GM12874 (cell line): ENCODE results near the gene C2orf49.

Experiments
- CTCF ChIP-seq: IDR thresholded peaks from 2 replicates; pipeline ENCODE4 v1.5.1; 2011; ENCODE audit warnings: low read depth, mild to moderate bottlenecking, control low read depth, low read length, moderate library complexity; ENCODE audit not compliant: insufficient read depth

C2orf49 gene

GRCh38 chr2:105381101-105381668, 43.8 kb downstream of the C2orf49 start:
- no peak for TF ChIP-seq CTCF

- TF ChIP-seq CTCF: no peak
These were observed 44.8 kb downstream of the C2orf49 start for GRCh38 chr2:105382177-105382576.

- no peak for TF ChIP-seq CTCF
These were observed 46.3 kb downstream of the C2orf49 start for GRCh38 chr2:105383432-105384166.

- TF ChIP-seq CTCF: no peak
These were observed 46.9 kb downstream of the C2orf49 start for GRCh38 chr2:105384216-105384615.

- TF ChIP-seq CTCF: no peak
These were observed 47.5 kb downstream of the C2orf49 start for GRCh38 chr2:105384861-105385260.

GRCh38 chr2:105385731-105386540, 48.6 kb downstream of the C2orf49 start:
- no peak for TF ChIP-seq CTCF

GRCh38 chr2:105387225-105387624, 49.9 kb downstream of the C2orf49 start:
- TF ChIP-seq CTCF: no peak
